K562 (cell line): Measurements from ENCODE around the gene KCNB1. TPM values are rescaled to one million over a fixed set of nuclear protein-coding genes. Genes with fewer than 3 reads are reported as not detected.

Source experiments
- ATAC-seq: fragments of 200-7000 bp; cut with Tn5 transposase; 3 replicates; pipeline ENCODE4 v1.9.1; 2020; ENCODE audit warnings: moderate library complexity
- BruUV-seq: library from RNA; stranded (reverse); fragments of 400-500 nt; replicated peaks from 2 replicates; lab custom pipeline; 2021; lab: Mats Ljungman, UMichigan
- CTCF ChIA-PET: fragments of 300-600 bp; formaldehyde crosslinking; extraction: SDS; loops from one replicate; lab custom pipeline; 2021; ENCODE audit warnings: low intra/inter-chr PET ratio; lab: Yijun Ruan, JAX
- POLR2A ChIA-PET: fragments of 300-600, 350-650 bp; sonication (Branson Sonifier 250); formaldehyde crosslinking; extraction: SDS; loops from one replicate; lab custom pipeline; 2021; ENCODE audit warnings: antibody characterized with exemption, inconsistent platforms; lab: Yijun Ruan, JAX
- DNase-seq, 4 experiments: peaks; one replicate each; pipeline versions ENCODE4 v3.0.0 to v3.0.0-alpha.2; 2011 to 2018; ENCODE audit warnings: low spot score in 3 of 4, mixed read lengths in 3 of 4; ENCODE audit errors: extremely low read depth in 1 of 4
- FAIRE-seq: peaks from 2 replicates; lab custom pipeline; 2011; peaks lifted over from hg19 to GRCh38; lab: Jason Lieb, UNC
- H2AFZ ChIP-seq: 2 replicates; pipeline ENCODE4 v1.6.0; 2011; ENCODE audit warnings: low read depth, low read length, control low read depth, inconsistent platforms
- H3K27ac ChIP-seq: fragments of 200-600 bp; 3 replicates; pipeline ENCODE4 v1.8.0; 2011; ENCODE audit warnings: low read depth, mild to moderate bottlenecking, control low read depth, inconsistent platforms, low read length, moderate library complexity, mixed read lengths; ENCODE audit errors: extremely low read depth
- H3K27me3 ChIP-seq, 2 experiments: fragments of 300-600 bp in 1 of 2; 2 replicates in 1 of 2; 3 replicates in 1 of 2; pipeline versions ENCODE4 v1.6.0 to v1.8.0; 2011; ENCODE audit warnings: inconsistent platforms in 2 of 2, low read length in 2 of 2, mild to moderate bottlenecking in 1 of 2, mixed read lengths in 1 of 2, moderate library complexity in 1 of 2; ENCODE audit not compliant: control insufficient read depth in 2 of 2, insufficient read depth in 2 of 2
- H3K36me3 ChIP-seq: fragments of 300-600 bp; 3 replicates; pipeline ENCODE4 v1.8.0; 2011; ENCODE audit warnings: mild to moderate bottlenecking, low read length, inconsistent platforms; ENCODE audit not compliant: control insufficient read depth, insufficient read depth
- H3K4me1 ChIP-seq, 2 experiments: fragments of 200-600 bp in 1 of 2; replicated peaks in 1 of 2; 2 replicates in 1 of 2; 3 replicates in 1 of 2; pipeline versions ENCODE4 v1.5.1 to v1.8.0; 2011; ENCODE audit warnings: inconsistent platforms in 2 of 2, low read length in 2 of 2, mild to moderate bottlenecking in 1 of 2, mixed read lengths in 1 of 2, moderate library complexity in 1 of 2; ENCODE audit not compliant: control insufficient read depth in 2 of 2, insufficient read depth in 2 of 2
- H3K4me2 ChIP-seq: 2 replicates; pipeline ENCODE4 v1.6.1; 2011; ENCODE audit warnings: low read length, control low read depth, inconsistent platforms, mixed read lengths; ENCODE audit not compliant: insufficient read depth
- H3K4me3 ChIP-seq: fragments of 200-600 bp; sonication (generic), shearing (Covaris generic); 2 replicates; pipeline ENCODE4 v1.5.1; 2016; ENCODE audit warnings: control low read depth, inconsistent platforms
- H3K79me2 ChIP-seq: fragments of 200-600 bp; 3 replicates; pipeline ENCODE4 v1.8.0; 2011; ENCODE audit warnings: low read length, inconsistent platforms; ENCODE audit not compliant: control insufficient read depth, insufficient read depth
- H3K9ac ChIP-seq, 2 experiments: 2 replicates each; pipeline versions ENCODE4 v1.6.0 to v1.6.1; 2011; ENCODE audit warnings: low read depth in 2 of 2, low read length in 2 of 2, control low read depth in 1 of 2, inconsistent platforms in 1 of 2, mild to moderate bottlenecking in 1 of 2, mixed read lengths in 1 of 2; ENCODE audit not compliant: insufficient read depth in 1 of 2
- H3K9me1 ChIP-seq: one replicate; pipeline ENCODE4 v1.6.0; 2011; ENCODE audit warnings: inconsistent platforms, mild to moderate bottlenecking, low read length, moderate library complexity; ENCODE audit not compliant: control insufficient read depth, insufficient read depth
- H3K9me3 ChIP-seq: replicated peaks from 2 replicates; pipeline ENCODE4 v1.5.1; 2011; ENCODE audit warnings: low read depth, low read length, inconsistent platforms; ENCODE audit not compliant: control insufficient read depth, insufficient read depth
- H4K20me1 ChIP-seq: replicated peaks from 2 replicates; pipeline ENCODE4 v1.6.1; 2011; ENCODE audit warnings: low read length, inconsistent platforms, mixed read lengths; ENCODE audit not compliant: control insufficient read depth, insufficient read depth
- CAMTA2 ChIP-seq: fragments of 250-450 bp; sonication (Bioruptor Pico); conservative IDR thresholded peaks from 2 replicates; pipeline ENCODE4 v1.5.1; 2022
- CEBPG ChIP-seq, 3 experiments: fragments of 200-800 bp in 1 of 3; sonication (Bioruptor generic) in 1 of 3; sonication (generic) in 1 of 3; formaldehyde crosslinking in 1 of 3; IDR thresholded peaks in 2 of 3; conservative IDR thresholded peaks in 1 of 3; 2 replicates each; pipeline versions ENCODE4 v1.6.1 to v1.8.0; 2016 to 2022; ENCODE audit warnings: missing compliant biosample characterization in 2 of 3, missing genetic modification characterization in 2 of 3, mild to moderate bottlenecking in 1 of 3, missing genetic modification reagents in 1 of 3
- L3MBTL2 ChIP-seq: fragments of 450-650 bp; IDR thresholded peaks from 2 replicates; pipeline ENCODE4 v1.6.1; 2016; ENCODE audit warnings: mild to moderate bottlenecking, moderate library complexity
- RBM25 ChIP-seq: fragments of 200-400 bp; formaldehyde crosslinking; IDR thresholded peaks from 2 replicates; pipeline ENCODE4 v1.6.1; 2018; ENCODE audit warnings: low read length, low read depth, moderate library complexity; ENCODE audit not compliant: severe bottlenecking
- TSC22D4 ChIP-seq: fragments of 450-650 bp; IDR thresholded peaks from 2 replicates; pipeline ENCODE4 v1.6.1; 2016; ENCODE audit warnings: missing genetic modification characterization, missing biosample characterization, control low read depth
- ZFP36 ChIP-seq: fragments of 150-350 bp; IDR thresholded peaks from 2 replicates; pipeline ENCODE4 v1.6.1; 2018; ENCODE audit warnings: low read length, low read depth; ENCODE audit not compliant: partially characterized antibody
- WGBS: fragments of 100-300 bp; shearing (Covaris generic); methylation state at CpG from one replicate; pipeline ENCODE4 v1.1.6; 2016; ENCODE audit warnings: low coverage, mixed read lengths; ENCODE audit not compliant: insufficient coverage; ENCODE audit errors: missing lambda C conversion rate; 5-methylcytosine and 5-hydroxymethylcytosine counted together
- in situ Hi-C: fragments of 300-500 bp; cut with MboI; formaldehyde crosslinking; loops from 4 replicates; pipeline ENCODE4 v1.15.0; 2018; ENCODE audit warnings: inconsistent platforms, mixed read lengths
- intact Hi-C: fragments of 100-400 bp; cut with micrococcal nuclease; formaldehyde crosslinking; loops from 2 replicates; pipeline ENCODE4 v1.14.2; 2022
- polyA plus RNA-seq, 8 experiments: library from polyadenylated mRNA; depleted of rRNA in 4 of 8; stranded (reverse) in 5 of 8; unstranded in 3 of 8; fragments of >200 nt; fragmentation: Nextera tagmentation in 2 of 8; fragmentation: Illumina TruSeq in 1 of 8; extraction: Ambion mirVana in 2 of 8; extraction: Trizol in 1 of 8; gene quantifications; 2 replicates each; pipeline versions ENCODE4 v1.2.1 to v1.2.3, GENCODE V29; 2011 to 2014; ENCODE audit warnings: inconsistent platforms in 1 of 8, missing spikeins in 1 of 8
- total RNA-seq, 7 experiments: library from RNA; depleted of rRNA in 6 of 7; stranded (reverse); fragments of >200 nt in 6 of 7; fragmentation: Illumina TruSeq in 2 of 7; extraction: Trizol in 2 of 7; gene quantifications; 2 replicates each; pipeline versions ENCODE4 v1.2.1 to v1.2.3, GENCODE V29; 2011 to 2021; ENCODE audit warnings: low replicate concordance in 1 of 7

KCNB1 gene
- total and polyA plus RNA-seq, 9 of the 15 experiments (the other 6 are each of a cell fraction or from before 2014, with no cell fraction given), result 0.01 to 0.06 TPM; not detected in 7

- Histone ChIP-seq H3K79me2 (no peaks in the 10 kb centered on the region), H3K27me3 (peaks cover 22 to 56% of the 10 kb centered on the region in 2 experiments; a peak in 4 of 5 replicates), H4K20me1 (peaks cover 18% of the 10 kb centered on the region; the same call in 1 of the 2 replicates), H3K4me3 (no peak overlapping the region), H2AFZ (no peak overlapping the region), H3K4me2 (no peak overlapping the region), H3K9me3 (no peaks in the 10 kb centered on the region), H3K4me1 (peaks cover 0 to 2% of the 10 kb centered on the region in 2 experiments; a peak in 1 of 5 replicates), H3K9ac (no peak overlapping the region), H3K27ac (no peak overlapping the region), H3K9me1 (no peaks in the 10 kb centered on the region), H3K36me3 (no peaks in the 10 kb centered on the region)
- 0% methylated on average over 8 of the region's 8 CpGs for WGBS
- ATAC-seq (no peak), DNase-seq (no peak), FAIRE-seq (no peak)
- in situ Hi-C loops (no loop called here), intact Hi-C loops (no loop called here)
- ChIA-PET POLR2A (interaction anchor here (0.6 kb wide), 1 partner anchor 125 kb away, joined by 3 read pairs; no protein-coding TSS in a partner anchor), CTCF (no interaction called here)
- BruUV-seq, result no TSS peak
- peak; percentile 50 for TF ChIP-seq RBM25
- TF ChIP-seq ZFP36, result peak; percentile 23
- TF ChIP-seq CAMTA2 (CRISPR knock-in tag), result no peak
These were observed 66.8 kb downstream of the KCNB1 start for GRCh38 chr20:49415668-49416044.

GRCh38 chr20:49415005-49415667 lies 67.3 kb downstream of the KCNB1 start:
- 1% methylated on average over 8 of the region's 8 CpGs for WGBS
- in situ Hi-C loops (no loop called here), intact Hi-C loops (no loop called here)
- H3K27me3 ChIP-seq, result peaks cover 22 to 56% of the 10 kb centered on the region in 2 experiments; a peak in 4 of 5 replicates
- no TSS peak for BruUV-seq
- ChIA-PET POLR2A (interaction anchor here (1.3 kb wide), 1 partner anchor 12 kb away, joined by 5 read pairs; no protein-coding TSS in a partner anchor), CTCF (no interaction called here)
- H4K20me1 ChIP-seq, result peaks cover 18% of the 10 kb centered on the region; the same call in 1 of the 2 replicates
- no peak for FAIRE-seq
- H3K79me2 ChIP-seq, result no peaks in the 10 kb centered on the region
- no peak for ATAC-seq
- no peak overlapping the region for H3K27ac ChIP-seq
- H3K9me3 ChIP-seq, result no peaks in the 10 kb centered on the region
- TF ChIP-seq TSC22D4 (tag) (no peak), CEBPG (CRISPR knock-in tag; IDR thresholded peaks at IDR 0.05) (no peak), CEBPG (tag; conservative IDR thresholded peaks at IDR 0.05 in 1 of 2, IDR thresholded peaks at IDR 0.05 in 1 of 2) (0 out of 4 replicates have a peak, but pooled peaks have one; percentile 20 to 36), L3MBTL2 (no peak)
- no peak overlapping the region for H2AFZ ChIP-seq
- H3K9ac ChIP-seq, result no peak overlapping the region
- no peak overlapping the region for H3K4me2 ChIP-seq
- no peak overlapping the region for H3K4me3 ChIP-seq
- no peaks in the 10 kb centered on the region for H3K9me1 ChIP-seq
- no peaks in the 10 kb centered on the region for H3K36me3 ChIP-seq
- H3K4me1 ChIP-seq, result peaks cover 0 to 2% of the 10 kb centered on the region in 2 experiments; a peak in 1 of 5 replicates
- no peak for DNase-seq
